GM13976 (cell line): ENCODE data around the gene GATD1.

Source experiments
- DNase-seq: peaks from one replicate; pipeline ENCODE4 v3.0.0; 2012; ENCODE audit warnings: low spot score
- in situ Hi-C: fragments of 300-500 bp; cut with MboI; formaldehyde crosslinking; loops from one replicate; pipeline ENCODE4 v1.12.0; 2022; ENCODE audit warnings: low sequenced_read_pairs, mixed read lengths, inconsistent platforms; ENCODE audit not compliant: unreplicated experiment
- TF ChIP-seq, protein P1 (sequence below): IDR thresholded peaks from 2 replicates; pipeline ENCODE4 v1.5.1; 2012; ENCODE audit warnings: borderline replicate concordance, mild to moderate bottlenecking; ENCODE audit not compliant: insufficient read depth; ENCODE audit errors: extremely low read depth, missing control alignments, control extremely low read depth

GATD1 gene

DNA sequence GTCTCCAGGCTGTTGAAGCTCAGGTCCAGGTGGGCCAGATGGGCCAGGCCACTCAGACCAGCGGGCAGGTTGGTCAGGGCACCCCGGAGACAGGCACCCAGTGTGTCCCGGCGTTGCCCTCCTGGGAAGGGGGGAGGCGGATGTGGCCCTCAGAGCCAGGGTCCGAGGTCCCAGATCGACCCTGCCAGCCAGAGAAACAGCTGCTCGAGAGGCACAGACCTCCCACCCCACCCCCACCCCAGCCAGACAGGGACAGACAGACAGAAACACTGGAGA lies 26.1 kb upstream of the GATD1 start:
- DNase-seq, result no peak
- TF ChIP-seq, protein P1, sequence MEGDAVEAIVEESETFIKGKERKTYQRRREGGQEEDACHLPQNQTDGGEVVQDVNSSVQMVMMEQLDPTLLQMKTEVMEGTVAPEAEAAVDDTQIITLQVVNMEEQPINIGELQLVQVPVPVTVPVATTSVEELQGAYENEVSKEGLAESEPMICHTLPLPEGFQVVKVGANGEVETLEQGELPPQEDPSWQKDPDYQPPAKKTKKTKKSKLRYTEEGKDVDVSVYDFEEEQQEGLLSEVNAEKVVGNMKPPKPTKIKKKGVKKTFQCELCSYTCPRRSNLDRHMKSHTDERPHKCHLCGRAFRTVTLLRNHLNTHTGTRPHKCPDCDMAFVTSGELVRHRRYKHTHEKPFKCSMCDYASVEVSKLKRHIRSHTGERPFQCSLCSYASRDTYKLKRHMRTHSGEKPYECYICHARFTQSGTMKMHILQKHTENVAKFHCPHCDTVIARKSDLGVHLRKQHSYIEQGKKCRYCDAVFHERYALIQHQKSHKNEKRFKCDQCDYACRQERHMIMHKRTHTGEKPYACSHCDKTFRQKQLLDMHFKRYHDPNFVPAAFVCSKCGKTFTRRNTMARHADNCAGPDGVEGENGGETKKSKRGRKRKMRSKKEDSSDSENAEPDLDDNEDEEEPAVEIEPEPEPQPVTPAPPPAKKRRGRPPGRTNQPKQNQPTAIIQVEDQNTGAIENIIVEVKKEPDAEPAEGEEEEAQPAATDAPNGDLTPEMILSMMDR, result no peak
- in situ Hi-C loops, result no loop called here

DNA sequence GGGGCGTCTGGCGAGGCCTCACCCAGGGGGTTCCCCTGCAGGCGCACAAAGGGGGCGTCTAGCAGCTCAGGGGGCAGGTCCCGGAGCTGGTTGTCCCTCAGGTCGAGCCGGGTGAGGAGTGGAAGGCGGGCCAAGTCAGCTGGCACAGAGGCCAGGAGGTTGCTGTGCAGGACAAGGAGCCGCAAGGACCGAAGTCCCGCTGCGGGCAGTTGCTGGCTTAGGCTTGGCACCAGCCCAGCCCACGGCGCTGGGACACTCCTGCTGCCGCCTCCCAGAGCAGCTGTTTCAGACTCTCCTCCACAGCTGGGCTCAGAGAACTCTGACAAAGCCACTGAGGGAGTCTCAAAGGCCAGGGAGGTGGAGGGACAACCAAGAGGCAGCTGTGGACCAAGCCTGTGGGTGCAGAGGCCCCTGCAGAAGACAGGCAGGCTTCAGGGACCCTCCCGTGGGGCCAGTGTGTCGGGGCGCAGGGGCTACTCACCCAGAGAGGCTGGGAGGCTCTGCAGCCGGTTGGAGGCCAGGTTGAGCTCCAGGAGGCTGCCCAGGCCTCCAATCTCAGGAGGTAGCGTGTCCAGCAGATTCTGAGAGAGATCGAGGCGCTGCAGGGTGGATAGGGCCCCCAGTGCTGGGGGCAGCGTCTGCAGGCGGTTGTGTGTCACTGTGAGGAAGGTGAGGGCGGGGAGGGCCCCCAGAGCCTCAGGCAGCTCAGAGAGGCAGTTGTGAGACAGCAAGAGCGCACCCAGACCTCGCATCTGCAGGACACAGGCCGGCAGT lies 25.6 kb upstream of the GATD1 start:
- no peak for DNase-seq
- TF ChIP-seq, protein P1, result no peak
- in situ Hi-C loops, result no loop called here

DNA sequence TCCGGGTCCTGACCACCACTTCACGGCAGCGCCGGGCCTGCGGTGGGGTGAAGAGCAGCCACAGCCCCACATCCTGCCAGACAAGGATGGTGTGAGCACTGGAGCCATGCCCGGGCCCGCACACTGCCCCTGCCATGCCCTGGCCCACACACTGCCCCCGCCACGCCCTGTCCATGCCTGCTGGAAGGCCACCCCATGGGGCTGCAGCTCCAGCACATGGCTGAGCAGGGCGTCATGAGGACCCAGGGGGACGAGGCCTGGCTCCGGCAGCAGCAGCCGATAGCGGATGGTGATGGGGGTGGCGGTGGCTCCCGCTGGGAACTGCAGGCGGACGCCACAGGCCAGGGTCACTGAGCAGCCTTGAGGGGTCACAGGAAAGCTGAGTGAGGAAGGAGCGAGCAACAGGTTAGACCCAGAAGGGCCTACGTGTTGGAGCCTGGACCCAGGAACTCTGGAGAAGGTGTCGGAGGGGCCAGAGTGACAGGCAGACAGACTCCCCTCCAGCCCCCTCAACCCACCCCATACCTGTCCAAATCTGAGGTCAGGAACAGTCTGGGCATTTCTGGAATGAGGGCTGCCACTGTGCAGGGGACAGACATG lies 24.8 kb upstream of the GATD1 start:
- no peak for DNase-seq
- TF ChIP-seq, protein P1, result no peak
- in situ Hi-C loops, result no loop called here

DNA sequence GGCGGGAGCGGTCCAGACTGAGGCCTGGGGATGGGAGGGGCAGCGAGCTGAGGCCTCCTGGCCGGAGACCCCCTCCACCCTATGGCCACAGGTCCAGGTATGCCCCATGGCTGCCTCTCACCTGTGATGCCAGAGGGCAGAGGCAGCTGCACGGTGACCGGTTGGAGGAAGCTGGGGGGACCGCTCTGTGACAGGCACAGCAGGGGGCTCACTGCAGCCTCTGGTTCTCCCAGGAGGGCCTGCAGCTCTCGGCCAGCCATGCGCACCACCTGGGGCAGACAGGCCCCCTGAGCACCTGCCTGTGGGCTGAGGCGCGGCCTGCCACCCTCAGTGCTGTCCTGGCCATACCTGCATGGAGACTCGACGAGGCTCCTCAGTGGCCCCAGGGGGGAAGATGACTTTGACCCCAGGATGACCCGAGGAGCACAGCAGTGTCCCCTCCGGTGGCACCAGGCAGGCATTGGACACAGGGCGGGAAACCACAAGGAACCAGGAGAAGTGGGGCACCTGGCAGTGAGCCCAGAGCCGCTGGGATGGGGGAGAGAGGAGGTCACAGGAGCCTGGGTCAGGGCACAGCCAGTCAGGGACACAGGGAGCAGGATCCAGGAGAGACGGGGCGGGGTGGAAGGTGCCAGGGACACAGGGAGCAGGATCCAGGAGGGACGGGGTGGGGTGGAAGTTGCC lies 24.0 kb upstream of the GATD1 start:
- TF ChIP-seq, protein P1, result no peak
- in situ Hi-C loops, result no loop called here
- no peak for DNase-seq

DNA sequence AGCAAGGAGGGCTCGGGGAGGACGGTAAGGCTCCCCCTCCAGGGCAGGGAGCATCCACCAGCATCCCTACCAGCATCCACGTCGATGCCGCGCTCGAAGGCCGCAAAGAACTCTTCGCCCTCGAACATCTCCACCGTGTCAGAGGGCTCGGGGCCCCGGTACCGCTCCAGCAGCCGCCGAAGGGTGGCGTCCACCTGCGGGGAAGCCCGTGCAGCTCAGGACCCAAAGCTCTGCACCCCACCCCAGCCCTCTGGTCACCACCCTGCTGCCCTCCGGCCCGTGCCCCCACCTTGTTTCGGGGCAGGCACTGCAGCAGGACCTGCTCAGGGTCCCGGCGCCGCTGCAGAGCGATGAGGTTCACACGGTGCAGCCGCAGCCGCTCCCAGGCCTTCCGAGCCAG lies 23.2 kb upstream of the GATD1 start:
- TF ChIP-seq, protein P1, result no peak
- in situ Hi-C loops, result no loop called here
- DNase-seq, result no peak

DNA sequence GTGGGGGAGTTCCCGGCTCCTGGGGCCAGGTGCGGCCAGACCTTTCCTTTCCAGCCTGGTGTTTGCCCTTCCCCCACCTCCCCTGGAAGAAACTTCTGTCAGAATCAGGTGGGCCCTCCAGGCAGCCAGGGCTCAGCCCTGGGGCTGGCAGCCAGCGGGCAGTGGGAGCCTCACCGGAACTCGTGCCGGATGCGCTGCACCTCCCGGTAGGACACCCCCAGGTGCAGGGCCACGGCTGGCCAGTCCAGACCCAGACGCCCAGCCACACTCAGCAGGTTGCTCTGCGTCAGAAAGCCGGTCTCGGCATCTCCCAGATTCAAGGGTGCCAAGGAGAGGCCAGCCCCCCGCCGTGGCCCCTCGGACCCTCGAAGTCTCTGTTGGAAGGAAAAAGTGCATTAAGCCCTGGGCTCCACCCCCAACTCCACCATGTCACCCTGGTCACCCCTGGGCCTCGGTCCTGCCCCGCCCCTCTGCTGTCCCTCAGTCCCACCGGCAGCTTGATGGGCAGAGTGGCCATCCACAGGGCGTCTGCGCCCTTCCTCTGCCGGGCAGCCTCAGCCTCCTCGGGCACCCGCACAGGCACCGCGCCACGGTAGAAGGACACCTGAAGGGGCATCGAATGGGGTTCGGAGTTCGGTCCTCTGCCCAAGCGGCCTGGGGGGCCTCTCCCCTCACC lies 22.5 kb upstream of the GATD1 start:
- TF ChIP-seq, protein P1, result no peak
- in situ Hi-C loops, result no loop called here

More for the DNA sequence above, 22.5 kb upstream of the GATD1 start:
- DNase-seq, result no peak
